ENCODE results near the gene OR2T4. TPM values are rescaled to one million over a fixed set of nuclear protein-coding genes. Genes with fewer than 3 reads are reported as not detected.
A peak's percentile ranks its signal among the peaks of the same experiment; 100 is the strongest.

Gene OR2T4
- total RNA-seq, 1 donor from 2014 or later = not detected

DNA sequence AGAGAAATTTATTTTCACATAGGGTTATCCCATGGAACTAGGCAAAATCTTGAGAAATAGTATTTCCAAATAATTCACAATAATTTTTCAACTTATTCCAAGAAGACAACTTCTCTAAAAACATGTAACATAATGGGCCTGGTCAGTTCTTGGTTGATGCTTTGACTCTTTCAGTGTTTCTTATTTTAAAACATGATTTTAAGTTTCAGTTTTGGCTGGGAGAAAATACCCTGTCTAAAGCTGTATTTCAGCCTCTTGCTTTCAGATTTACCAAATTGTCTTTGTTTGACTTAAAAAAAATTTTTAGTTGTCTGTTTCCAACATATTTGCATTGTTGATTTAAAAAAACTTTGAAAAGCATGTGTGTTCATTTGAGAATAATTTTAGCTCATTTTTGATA lies 5.1 kb downstream of the OR2T4 start:
- Histone ChIP-seq H3K4me3 (ENCODE audit: low read depth, low read length) (no peak overlapping the region), H3K27me3 (ENCODE audit: control insufficient read depth, insufficient read depth, low read length) (no peaks in the 10 kb centered on the region), H3K36me3 (ENCODE audit: control insufficient read depth, insufficient read depth, low read length) (no peaks in the 10 kb centered on the region)
- TF ChIP-seq, protein P1, sequence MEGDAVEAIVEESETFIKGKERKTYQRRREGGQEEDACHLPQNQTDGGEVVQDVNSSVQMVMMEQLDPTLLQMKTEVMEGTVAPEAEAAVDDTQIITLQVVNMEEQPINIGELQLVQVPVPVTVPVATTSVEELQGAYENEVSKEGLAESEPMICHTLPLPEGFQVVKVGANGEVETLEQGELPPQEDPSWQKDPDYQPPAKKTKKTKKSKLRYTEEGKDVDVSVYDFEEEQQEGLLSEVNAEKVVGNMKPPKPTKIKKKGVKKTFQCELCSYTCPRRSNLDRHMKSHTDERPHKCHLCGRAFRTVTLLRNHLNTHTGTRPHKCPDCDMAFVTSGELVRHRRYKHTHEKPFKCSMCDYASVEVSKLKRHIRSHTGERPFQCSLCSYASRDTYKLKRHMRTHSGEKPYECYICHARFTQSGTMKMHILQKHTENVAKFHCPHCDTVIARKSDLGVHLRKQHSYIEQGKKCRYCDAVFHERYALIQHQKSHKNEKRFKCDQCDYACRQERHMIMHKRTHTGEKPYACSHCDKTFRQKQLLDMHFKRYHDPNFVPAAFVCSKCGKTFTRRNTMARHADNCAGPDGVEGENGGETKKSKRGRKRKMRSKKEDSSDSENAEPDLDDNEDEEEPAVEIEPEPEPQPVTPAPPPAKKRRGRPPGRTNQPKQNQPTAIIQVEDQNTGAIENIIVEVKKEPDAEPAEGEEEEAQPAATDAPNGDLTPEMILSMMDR (IDR thresholded peaks at IDR 0.05; ENCODE audit: insufficient read depth, low read length, severe bottlenecking) = no peak
- no peak for DNase-seq (ENCODE audit: low read depth)
- no peak for FAIRE-seq

DNA sequence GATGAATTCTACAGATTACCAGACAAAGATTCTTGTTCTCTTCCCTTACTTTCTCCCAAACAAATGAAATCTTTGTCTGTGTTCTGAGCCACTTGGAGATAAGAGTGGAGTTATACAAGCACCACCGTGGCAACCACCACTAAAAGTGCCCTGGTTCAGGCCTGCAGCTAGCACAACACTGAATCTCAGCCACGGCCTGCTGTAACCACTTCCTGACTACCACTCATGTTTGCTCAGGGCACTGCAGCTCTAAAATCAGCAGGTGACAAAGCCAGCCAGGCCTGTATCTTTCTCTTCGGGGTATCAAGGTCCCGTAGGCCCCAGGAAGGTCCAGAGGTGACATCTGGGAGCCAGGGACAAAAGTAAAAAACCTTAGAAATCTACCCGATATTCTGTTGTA lies 10.9 kb downstream of the OR2T4 start:
- TF ChIP-seq, protein P1 (IDR thresholded peaks at IDR 0.05; ENCODE audit: insufficient read depth, low read length, severe bottlenecking) = no peak
- Histone ChIP-seq H3K4me3 (ENCODE audit: low read depth, low read length) (no peak overlapping the region), H3K36me3 (ENCODE audit: control insufficient read depth, insufficient read depth, low read length) (no peaks in the 10 kb centered on the region), H3K27me3 (ENCODE audit: control insufficient read depth, insufficient read depth, low read length) (no peaks in the 10 kb centered on the region)
- no peak for DNase-seq (ENCODE audit: low read depth)
- no peak for FAIRE-seq

- TF ChIP-seq, protein P1 (IDR thresholded peaks at IDR 0.05; ENCODE audit: insufficient read depth, low read length, severe bottlenecking) = no peak
These were observed 12.3 kb downstream of the OR2T4 start for GRCh38 chr1:248373761-248374160.

DNA sequence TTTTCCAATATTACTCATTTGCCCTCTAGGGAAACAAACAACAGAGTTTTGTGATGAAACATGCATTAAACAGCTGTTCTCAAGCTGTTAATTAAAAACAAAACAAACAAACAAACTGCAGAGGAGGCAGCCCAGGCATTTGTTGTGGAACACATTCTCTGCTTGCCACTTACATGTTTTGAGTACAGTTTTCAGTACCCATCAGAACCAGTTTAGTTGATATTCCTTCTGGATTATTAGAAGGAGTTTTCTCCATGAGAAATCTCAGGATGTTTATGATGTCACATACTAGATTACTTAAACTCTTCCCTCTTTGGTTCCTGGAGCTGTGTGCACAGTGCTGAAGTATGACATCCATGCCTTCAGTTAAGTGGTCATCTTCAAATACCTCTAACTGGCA lies 14.0 kb downstream of the OR2T4 start, which contains the start of gene OR2T6:
OR2T6 (plus strand) TSS at position 301 of the 400 bp plus-strand sequence. CDS start 11,863 bp downstream, outside the sequence.
- TF ChIP-seq, protein P1 (IDR thresholded peaks at IDR 0.05; ENCODE audit: insufficient read depth, low read length, severe bottlenecking) = no peak
- Histone ChIP-seq H3K4me3 (ENCODE audit: low read depth, low read length) (no peak within 1 kb of the TSS), H3K36me3 (ENCODE audit: control insufficient read depth, insufficient read depth, low read length) (no peaks in the 10 kb centered on the region), H3K27me3 (ENCODE audit: control insufficient read depth, insufficient read depth, low read length) (no peaks in the 10 kb centered on the region)
- no peak for DNase-seq (ENCODE audit: low read depth)
- no peak for FAIRE-seq

More at GRCh38 chr1:248373761-248374160, 12.3 kb downstream of the OR2T4 start:
- H3K4me3 ChIP-seq (ENCODE audit: low read depth, low read length) = no peak overlapping the region
- no peaks in the 10 kb centered on the region for H3K36me3 ChIP-seq (ENCODE audit: control insufficient read depth, insufficient read depth, low read length)
- H3K27me3 ChIP-seq (ENCODE audit: control insufficient read depth, insufficient read depth, low read length) = no peaks in the 10 kb centered on the region
- FAIRE-seq = peak; percentile 60
- DNase-seq (ENCODE audit: low read depth) = no peak

GRCh38 chr1:248376916-248377315 lies 15.5 kb downstream of the OR2T4 start:
- Histone ChIP-seq H3K36me3 (ENCODE audit: control insufficient read depth, insufficient read depth, low read length) (no peaks in the 10 kb centered on the region), H3K27me3 (ENCODE audit: control insufficient read depth, insufficient read depth, low read length) (no peaks in the 10 kb centered on the region), H3K4me3 (ENCODE audit: low read depth, low read length) (no peak overlapping the region)
- DNase-seq (ENCODE audit: low read depth) = no peak
- no peak for FAIRE-seq
- TF ChIP-seq, protein P1 (IDR thresholded peaks at IDR 0.05; ENCODE audit: insufficient read depth, low read length, severe bottlenecking) = no peak

GRCh38 chr1:248380854-248381253 lies 19.4 kb downstream of the OR2T4 start:
- DNase-seq (ENCODE audit: low read depth) (no peak), FAIRE-seq (no peak)
- Histone ChIP-seq H3K4me3 (ENCODE audit: low read depth, low read length) (no peak overlapping the region), H3K27me3 (ENCODE audit: control insufficient read depth, insufficient read depth, low read length) (no peaks in the 10 kb centered on the region), H3K36me3 (ENCODE audit: control insufficient read depth, insufficient read depth, low read length) (no peaks in the 10 kb centered on the region)
- TF ChIP-seq, protein P1 (IDR thresholded peaks at IDR 0.05; ENCODE audit: insufficient read depth, low read length, severe bottlenecking) = no peak
